NCI-H345 treated with DMSO at 0.1 percent for 48 hours (cell line): Measurements from ENCODE around the gene CRKL.
"Not testable (repeated sequence)": the region's sequence is repeated elsewhere in the genome, so short reads cannot be mapped to it uniquely, and the experiment has no call there.

Experiments
- DNase-seq: peaks from one replicate; lab custom pipeline; 2025; ENCODE audit not compliant: unreplicated experiment; lab: John Stamatoyannopoulos, UW

The CRKL gene

GRCh38 chr22:20901093-20902033 lies 15.8 kb upstream of the CRKL start:
- DNase-seq = not testable (repeated sequence)

- DNase-seq = no peak
Measured at GRCh38 chr22:20903093-20903492, 14.1 kb upstream of the CRKL start.

- no peak for DNase-seq
Measured at GRCh38 chr22:20904008-20904979, 12.9 kb upstream of the CRKL start.

GRCh38 chr22:20904980-20905355 lies 12.2 kb upstream of the CRKL start:
- DNase-seq = no peak

- no peak for DNase-seq
Measured at GRCh38 chr22:20905415-20906386, 11.5 kb upstream of the CRKL start.

GRCh38 chr22:20906387-20906767 lies 10.8 kb upstream of the CRKL start:
- no peak for DNase-seq

- not testable (repeated sequence) for DNase-seq
Measured at GRCh38 chr22:20908717-20909116, 8.5 kb upstream of the CRKL start.

GRCh38 chr22:20909543-20910303 lies 7.5 kb upstream of the CRKL start:
- DNase-seq = no peak

- DNase-seq = no peak
Measured at GRCh38 chr22:20912494-20912893, 4.7 kb upstream of the CRKL start.

- no peak for DNase-seq
Measured at GRCh38 chr22:20918663-20919218, 1.5 kb downstream of the CRKL start.

- DNase-seq = no peak
Measured at GRCh38 chr22:20919718-20920117, 2.5 kb downstream of the CRKL start.

GRCh38 chr22:20920881-20921203 lies 3.6 kb downstream of the CRKL start:
- DNase-seq = no peak

- DNase-seq = no peak
Measured at GRCh38 chr22:20922141-20922751, 5.0 kb downstream of the CRKL start.

GRCh38 chr22:20926243-20926642 lies 9.0 kb downstream of the CRKL start:
- no peak for DNase-seq

GRCh38 chr22:20927940-20928572 lies 10.8 kb downstream of the CRKL start:
- DNase-seq = no peak

GRCh38 chr22:20928573-20928967 lies 11.4 kb downstream of the CRKL start:
- no peak for DNase-seq

GRCh38 chr22:20930004-20930403 lies 12.8 kb downstream of the CRKL start:
- no peak for DNase-seq

GRCh38 chr22:20930435-20930834 lies 13.2 kb downstream of the CRKL start:
- DNase-seq = not testable (repeated sequence)
